ENCODE data around the gene SERPINA12. TPM values are rescaled to one million over a fixed set of nuclear protein-coding genes. Genes with fewer than 3 reads are reported as not detected.
A peak's percentile ranks its signal among the peaks of the same experiment; 100 is the strongest.

Gene SERPINA12
- total and polyA plus RNA-seq, 2 of the 13 experiments (the other 11 are each of a cell fraction or from before 2014, with no cell fraction given), result 0.08 TPM; not detected in 1

- TF ChIP-seq FOXJ3 (CRISPR knock-in tag; IDR thresholded peaks at IDR 0.05; ENCODE audit: borderline replicate concordance), result peak; percentile 69; the same call in 1 of the 2 replicates
- TF ChIP-seq ZBTB3 (CRISPR knock-in tag; IDR thresholded peaks at IDR 0.05; ENCODE audit: borderline replicate concordance, low read depth), result no peak
- no peak for TF ChIP-seq E2F2 (CRISPR knock-in tag; IDR thresholded peaks at IDR 0.05; ENCODE audit: borderline replicate concordance)
- TF ChIP-seq NR2C2 (CRISPR knock-in tag; IDR thresholded peaks at IDR 0.05; ENCODE audit: borderline replicate concordance), result no peak
- no peak for TF ChIP-seq ZBTB38 (CRISPR knock-in tag; IDR thresholded peaks at IDR 0.05)
- TF ChIP-seq, protein P1, sequence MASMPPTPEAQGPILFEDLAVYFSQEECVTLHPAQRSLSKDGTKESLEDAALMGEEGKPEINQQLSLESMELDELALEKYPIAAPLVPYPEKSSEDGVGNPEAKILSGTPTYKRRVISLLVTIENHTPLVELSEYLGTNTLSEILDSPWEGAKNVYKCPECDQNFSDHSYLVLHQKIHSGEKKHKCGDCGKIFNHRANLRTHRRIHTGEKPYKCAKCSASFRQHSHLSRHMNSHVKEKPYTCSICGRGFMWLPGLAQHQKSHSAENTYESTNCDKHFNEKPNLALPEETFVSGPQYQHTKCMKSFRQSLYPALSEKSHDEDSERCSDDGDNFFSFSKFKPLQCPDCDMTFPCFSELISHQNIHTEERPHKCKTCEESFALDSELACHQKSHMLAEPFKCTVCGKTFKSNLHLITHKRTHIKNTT (CRISPR knock-in tag; IDR thresholded peaks at IDR 0.05), result no peak
- no peak for TF ChIP-seq ZEB1 (IDR thresholded peaks at IDR 0.05; ENCODE audit: insufficient replicate concordance, low read depth)
- TF ChIP-seq REL (CRISPR knock-in tag; conservative IDR thresholded peaks at IDR 0.05), result no peak
- no peak for TF ChIP-seq ZBTB34 (CRISPR knock-in tag; IDR thresholded peaks at IDR 0.05)
- no peak for TF ChIP-seq NFYB (CRISPR knock-in tag; IDR thresholded peaks at IDR 0.05)
- TF ChIP-seq ZNF460 (CRISPR knock-in tag; IDR thresholded peaks at IDR 0.05; ENCODE audit: borderline replicate concordance), result no peak
- TF ChIP-seq MIER2 (CRISPR knock-in tag; IDR thresholded peaks at IDR 0.05), result no peak
- no peak for TF ChIP-seq ZFYVE20 (CRISPR knock-in tag; IDR thresholded peaks at IDR 0.05; ENCODE audit: borderline replicate concordance, low read depth)
- peak; percentile 73; the same call in 1 of the 2 replicates for TF ChIP-seq GATAD2A (CRISPR knock-in tag; IDR thresholded peaks at IDR 0.05)
- no peak for TF ChIP-seq POLR2G (IDR thresholded peaks at IDR 0.05; ENCODE audit: low read depth, low read length)
- TF ChIP-seq KDM2A (CRISPR knock-in tag; IDR thresholded peaks at IDR 0.05; ENCODE audit: borderline replicate concordance, low read depth), result no peak
- no peak for TF ChIP-seq RXRA (CRISPR knock-in tag; IDR thresholded peaks at IDR 0.05)
- no peak for TF ChIP-seq GABPA (IDR thresholded peaks at IDR 0.05; ENCODE audit: low read depth, low read length)
- peak; percentile 29; the same call in 1 of the 2 replicates for TF ChIP-seq GABPA (CRISPR knock-in tag; IDR thresholded peaks at IDR 0.05; ENCODE audit: low read depth)
- TF ChIP-seq, protein P2, sequence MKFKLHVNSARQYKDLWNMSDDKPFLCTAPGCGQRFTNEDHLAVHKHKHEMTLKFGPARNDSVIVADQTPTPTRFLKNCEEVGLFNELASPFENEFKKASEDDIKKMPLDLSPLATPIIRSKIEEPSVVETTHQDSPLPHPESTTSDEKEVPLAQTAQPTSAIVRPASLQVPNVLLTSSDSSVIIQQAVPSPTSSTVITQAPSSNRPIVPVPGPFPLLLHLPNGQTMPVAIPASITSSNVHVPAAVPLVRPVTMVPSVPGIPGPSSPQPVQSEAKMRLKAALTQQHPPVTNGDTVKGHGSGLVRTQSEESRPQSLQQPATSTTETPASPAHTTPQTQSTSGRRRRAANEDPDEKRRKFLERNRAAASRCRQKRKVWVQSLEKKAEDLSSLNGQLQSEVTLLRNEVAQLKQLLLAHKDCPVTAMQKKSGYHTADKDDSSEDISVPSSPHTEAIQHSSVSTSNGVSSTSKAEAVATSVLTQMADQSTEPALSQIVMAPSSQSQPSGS (CRISPR knock-in tag; IDR thresholded peaks at IDR 0.05), result no peak
- TF ChIP-seq PPARG (CRISPR knock-in tag; conservative IDR thresholded peaks at IDR 0.05), result peak; percentile 73
- TF ChIP-seq, protein P3, sequence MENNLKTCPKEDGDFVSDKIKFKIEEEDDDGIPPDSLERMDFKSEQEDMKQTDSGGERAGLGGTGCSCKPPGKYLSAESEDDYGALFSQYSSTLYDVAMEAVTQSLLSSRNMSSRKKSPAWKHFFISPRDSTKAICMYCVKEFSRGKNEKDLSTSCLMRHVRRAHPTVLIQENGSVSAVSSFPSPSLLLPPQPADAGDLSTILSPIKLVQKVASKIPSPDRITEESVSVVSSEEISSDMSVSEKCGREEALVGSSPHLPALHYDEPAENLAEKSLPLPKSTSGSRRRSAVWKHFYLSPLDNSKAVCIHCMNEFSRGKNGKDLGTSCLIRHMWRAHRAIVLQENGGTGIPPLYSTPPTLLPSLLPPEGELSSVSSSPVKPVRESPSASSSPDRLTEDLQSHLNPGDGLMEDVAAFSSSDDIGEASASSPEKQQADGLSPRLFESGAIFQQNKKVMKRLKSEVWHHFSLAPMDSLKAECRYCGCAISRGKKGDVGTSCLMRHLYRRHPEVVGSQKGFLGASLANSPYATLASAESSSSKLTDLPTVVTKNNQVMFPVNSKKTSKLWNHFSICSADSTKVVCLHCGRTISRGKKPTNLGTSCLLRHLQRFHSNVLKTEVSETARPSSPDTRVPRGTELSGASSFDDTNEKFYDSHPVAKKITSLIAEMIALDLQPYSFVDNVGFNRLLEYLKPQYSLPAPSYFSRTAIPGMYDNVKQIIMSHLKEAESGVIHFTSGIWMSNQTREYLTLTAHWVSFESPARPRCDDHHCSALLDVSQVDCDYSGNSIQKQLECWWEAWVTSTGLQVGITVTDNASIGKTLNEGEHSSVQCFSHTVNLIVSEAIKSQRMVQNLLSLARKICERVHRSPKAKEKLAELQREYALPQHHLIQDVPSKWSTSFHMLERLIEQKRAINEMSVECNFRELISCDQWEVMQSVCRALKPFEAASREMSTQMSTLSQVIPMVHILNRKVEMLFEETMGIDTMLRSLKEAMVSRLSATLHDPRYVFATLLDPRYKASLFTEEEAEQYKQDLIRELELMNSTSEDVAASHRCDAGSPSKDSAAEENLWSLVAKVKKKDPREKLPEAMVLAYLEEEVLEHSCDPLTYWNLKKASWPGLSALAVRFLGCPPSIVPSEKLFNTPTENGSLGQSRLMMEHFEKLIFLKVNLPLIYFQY (CRISPR knock-in tag; IDR thresholded peaks at IDR 0.05; ENCODE audit: borderline replicate concordance), result no peak
Observed at GRCh38 chr14:94455928-94456327, 53.3 kb downstream of the SERPINA12 start (continued).

Data from HepG2 (cell line).